AG10803 (cell line): ENCODE measurements around the gene HIRA.

ENCODE experiments used
- DNase-seq: peaks from one replicate; pipeline ENCODE4 v3.0.0; 2010; ENCODE audit warnings: low read depth
- H3K4me3 ChIP-seq: 2 replicates; pipeline ENCODE4 v1.5.1; 2011; ENCODE audit warnings: mild to moderate bottlenecking, low read length, control low read depth
- CTCF ChIP-seq: conservative IDR thresholded peaks from 2 replicates; pipeline ENCODE4 v1.5.1; 2011; ENCODE audit warnings: mild to moderate bottlenecking, low read length, control low read depth, inconsistent platforms

Gene HIRA

GRCh38 chr22:19360300-19360792, 71.2 kb downstream of the HIRA start:
- no peak overlapping the region for H3K4me3 ChIP-seq
- no peak for TF ChIP-seq CTCF
- DNase-seq = no peak

DNA sequence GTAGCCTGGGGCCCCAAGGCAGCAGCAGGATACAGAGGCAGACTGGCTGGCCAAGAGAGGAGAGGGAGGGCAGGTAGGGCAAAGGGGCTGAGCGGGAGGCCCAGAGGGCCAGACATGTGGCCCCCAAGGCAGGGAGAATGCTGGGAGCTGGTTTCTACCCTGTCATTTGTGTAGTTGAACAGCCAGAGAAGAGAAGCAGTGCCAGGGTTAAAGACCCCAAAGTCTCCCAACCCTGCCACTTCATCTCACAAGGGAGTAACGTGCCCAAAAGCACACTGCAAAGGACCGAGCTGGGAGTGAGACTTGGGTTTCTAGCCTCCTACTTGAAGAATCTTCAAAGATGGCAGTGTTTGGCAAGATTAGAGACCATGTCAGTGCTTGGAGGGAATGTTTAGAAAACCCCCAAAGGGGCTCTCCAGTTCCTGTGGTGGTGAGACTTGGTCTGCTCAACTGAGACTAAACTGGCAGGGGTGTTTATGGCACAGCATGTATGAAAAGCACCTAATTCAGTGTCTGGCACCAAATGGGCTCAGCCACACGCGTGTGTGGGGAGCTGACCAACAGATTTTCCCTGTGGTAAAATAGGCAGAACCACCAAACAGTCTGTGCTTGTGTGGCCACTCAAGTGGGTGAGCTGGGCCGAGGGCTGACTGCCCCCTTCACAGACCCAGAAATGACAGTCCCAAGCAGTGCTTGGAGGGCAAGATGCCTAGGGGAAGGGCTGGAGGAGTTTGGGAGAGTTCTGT, 71.8 kb downstream of the HIRA start:
- H3K4me3 ChIP-seq = no peak overlapping the region
- no peak for DNase-seq
- no peak for TF ChIP-seq CTCF

GRCh38 chr22:19358703-19359553, 72.6 kb downstream of the HIRA start:
- no peak for DNase-seq
- no peak overlapping the region for H3K4me3 ChIP-seq
- TF ChIP-seq CTCF = no peak

GRCh38 chr22:19358195-19358594, 73.3 kb downstream of the HIRA start:
- no peak for DNase-seq
- no peak for TF ChIP-seq CTCF
- no peak overlapping the region for H3K4me3 ChIP-seq

DNA sequence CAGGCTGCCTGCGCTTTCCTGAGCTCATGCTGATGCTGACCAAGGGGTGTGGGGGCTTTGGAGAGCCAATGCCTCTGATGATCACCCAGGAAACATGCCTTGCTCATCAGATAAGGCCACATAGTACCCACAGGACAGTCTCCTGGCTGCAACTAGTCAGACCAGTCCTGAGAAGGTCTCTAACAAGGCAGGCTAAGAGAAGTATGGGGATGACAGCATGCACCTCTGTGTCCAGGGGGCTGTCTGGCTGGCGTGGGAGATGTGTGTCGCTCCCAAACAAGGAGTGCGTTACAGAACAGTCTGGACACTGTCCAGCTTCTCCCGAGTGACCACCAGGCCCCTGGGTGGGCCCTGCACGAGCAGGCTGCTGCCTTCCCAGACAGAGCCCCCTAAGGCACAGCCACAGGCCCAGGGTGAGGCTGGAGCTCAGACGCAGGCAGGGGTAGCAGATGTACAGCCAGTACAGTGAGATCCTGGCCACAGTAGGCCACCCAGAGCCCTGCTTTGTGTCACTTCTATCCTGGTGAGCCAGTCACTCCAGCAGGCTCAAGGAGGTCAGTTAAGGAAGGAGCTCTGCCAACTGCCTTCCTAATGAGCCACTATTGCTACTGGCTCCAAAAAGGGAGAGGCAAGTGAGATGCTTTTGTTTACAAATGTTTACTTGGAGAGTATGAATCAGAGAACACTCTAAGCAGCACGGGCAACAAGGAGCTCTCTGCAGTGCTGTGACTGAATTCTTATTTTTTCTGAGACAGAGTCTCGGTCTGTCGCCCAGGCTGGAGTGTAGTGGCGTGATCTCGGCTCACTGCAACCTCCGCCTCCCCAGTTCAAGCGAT, 74.0 kb downstream of the HIRA start:
- DNase-seq = peak; percentile 13
- H3K4me3 ChIP-seq = no peak overlapping the region
- no peak for TF ChIP-seq CTCF

DNA sequence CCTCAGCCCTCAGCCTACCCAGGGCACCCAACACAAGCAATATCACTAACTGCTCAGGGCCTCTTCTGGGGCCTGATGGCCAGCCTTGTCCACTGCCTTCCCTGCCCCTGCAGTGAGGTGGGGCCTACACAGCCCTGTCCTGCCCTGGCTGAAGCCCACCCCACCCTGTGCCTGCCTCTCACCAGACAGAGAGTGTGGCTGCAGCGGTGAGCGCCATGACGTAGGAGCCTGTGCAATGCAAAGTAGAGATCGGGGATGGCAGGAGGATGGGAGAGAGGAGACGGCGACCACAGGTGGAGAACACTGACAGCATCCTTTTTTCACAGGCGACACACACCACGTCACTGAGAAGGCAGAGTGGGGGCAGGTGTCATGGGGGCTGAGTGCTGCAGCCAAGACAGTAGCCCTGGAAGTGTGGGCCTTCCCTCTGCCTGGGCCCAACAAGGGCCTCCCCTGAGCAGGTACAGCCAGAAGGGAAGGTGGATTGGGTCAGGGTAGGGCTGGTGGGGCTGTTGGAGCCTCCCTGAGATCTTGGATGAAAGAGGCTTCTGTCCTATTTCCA, 74.7 kb downstream of the HIRA start:
- TF ChIP-seq CTCF = no peak
- no peak for DNase-seq
- H3K4me3 ChIP-seq = no peak overlapping the region
